HFFc6 (cell line): ENCODE results near the gene ANKRD55. TPM values are rescaled to one million over a fixed set of nuclear protein-coding genes. Genes with fewer than 3 reads are reported as not detected.

Source experiments
- DNase-seq: peaks from one replicate; pipeline ENCODE4 v3.0.0-alpha.2; 2018
- H3K27ac Mint-ChIP-seq: 2 replicates; pipeline ENCODE4 v1.8.0; 2020; ENCODE audit warnings: mild to moderate bottlenecking, mixed read lengths
- H3K27me3 Mint-ChIP-seq: 2 replicates; pipeline ENCODE4 v1.8.0; 2021; ENCODE audit warnings: mild to moderate bottlenecking, moderate library complexity, mixed read lengths; ENCODE audit not compliant: insufficient read depth
- H3K36me3 Mint-ChIP-seq: 2 replicates; pipeline ENCODE4 v1.8.0; 2021; ENCODE audit warnings: low read depth, mixed read lengths
- H3K4me1 Mint-ChIP-seq: 2 replicates; pipeline ENCODE4 v1.8.0; 2020; ENCODE audit warnings: low read depth, mixed read lengths
- H3K4me3 Mint-ChIP-seq: 2 replicates; pipeline ENCODE4 v1.8.0; 2020; ENCODE audit warnings: mild to moderate bottlenecking, moderate library complexity, mixed read lengths
- H3K9me3 Mint-ChIP-seq: 2 replicates; pipeline ENCODE4 v1.8.0; 2020; ENCODE audit warnings: mild to moderate bottlenecking, mixed read lengths
- total RNA-seq, 6 experiments: library from RNA; stranded (reverse); fragmentation: NEBNext Ultra II Directional; extraction: Animal tissue kit (Norgen Biotek cat#: 25700); gene quantifications; 2 replicates in 1 of 6; 3 replicates in 5 of 6; pipeline ENCODE4 v1.2.3, GENCODE V29; 2021
- TF ChIP-seq, protein P1 (sequence below): fragments of 200-600 bp; sonication (generic); IDR thresholded peaks from 2 replicates; pipeline ENCODE4 v1.5.0; 2021; ENCODE audit warnings: antibody characterized with exemption, mild to moderate bottlenecking

Gene ANKRD55
- total RNA-seq, 6 experiments from 2014 or later, result not detected

DNA sequence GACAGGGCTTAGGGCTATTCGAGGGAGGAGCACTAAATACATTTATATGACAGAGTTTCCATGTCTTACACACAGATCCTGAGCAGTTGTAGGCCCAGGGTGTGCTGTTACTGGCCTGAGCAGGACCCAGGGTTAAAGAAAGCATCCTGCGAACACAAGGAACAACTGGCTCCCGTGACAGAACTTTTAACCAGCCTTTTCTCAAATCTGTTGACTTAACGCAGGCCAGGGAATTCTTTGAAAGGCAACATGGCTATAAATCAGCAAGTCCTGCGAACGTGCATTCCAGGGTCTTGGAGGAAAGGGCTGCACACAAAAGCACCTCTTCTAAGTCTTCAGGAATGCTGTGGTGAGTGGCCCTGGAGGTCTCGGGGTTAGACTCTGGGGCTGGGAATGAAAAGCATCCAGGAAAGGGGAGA lies 45.2 kb upstream of the ANKRD55 start:
- Mint-ChIP-seq H3K4me1 (no peaks in the 10 kb centered on the region), H3K27me3 (peaks cover 2% of the 10 kb centered on the region; the same call in 1 of the 2 replicates), H3K4me3 (peak overlapping the region; percentile 58), H3K36me3 (no peaks in the 10 kb centered on the region), H3K27ac (peak overlapping the region; percentile 70), H3K9me3 (no peaks in the 10 kb centered on the region)
- TF ChIP-seq, protein P1, sequence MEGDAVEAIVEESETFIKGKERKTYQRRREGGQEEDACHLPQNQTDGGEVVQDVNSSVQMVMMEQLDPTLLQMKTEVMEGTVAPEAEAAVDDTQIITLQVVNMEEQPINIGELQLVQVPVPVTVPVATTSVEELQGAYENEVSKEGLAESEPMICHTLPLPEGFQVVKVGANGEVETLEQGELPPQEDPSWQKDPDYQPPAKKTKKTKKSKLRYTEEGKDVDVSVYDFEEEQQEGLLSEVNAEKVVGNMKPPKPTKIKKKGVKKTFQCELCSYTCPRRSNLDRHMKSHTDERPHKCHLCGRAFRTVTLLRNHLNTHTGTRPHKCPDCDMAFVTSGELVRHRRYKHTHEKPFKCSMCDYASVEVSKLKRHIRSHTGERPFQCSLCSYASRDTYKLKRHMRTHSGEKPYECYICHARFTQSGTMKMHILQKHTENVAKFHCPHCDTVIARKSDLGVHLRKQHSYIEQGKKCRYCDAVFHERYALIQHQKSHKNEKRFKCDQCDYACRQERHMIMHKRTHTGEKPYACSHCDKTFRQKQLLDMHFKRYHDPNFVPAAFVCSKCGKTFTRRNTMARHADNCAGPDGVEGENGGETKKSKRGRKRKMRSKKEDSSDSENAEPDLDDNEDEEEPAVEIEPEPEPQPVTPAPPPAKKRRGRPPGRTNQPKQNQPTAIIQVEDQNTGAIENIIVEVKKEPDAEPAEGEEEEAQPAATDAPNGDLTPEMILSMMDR, result no peak
- DNase-seq, result peak; percentile 72

DNA sequence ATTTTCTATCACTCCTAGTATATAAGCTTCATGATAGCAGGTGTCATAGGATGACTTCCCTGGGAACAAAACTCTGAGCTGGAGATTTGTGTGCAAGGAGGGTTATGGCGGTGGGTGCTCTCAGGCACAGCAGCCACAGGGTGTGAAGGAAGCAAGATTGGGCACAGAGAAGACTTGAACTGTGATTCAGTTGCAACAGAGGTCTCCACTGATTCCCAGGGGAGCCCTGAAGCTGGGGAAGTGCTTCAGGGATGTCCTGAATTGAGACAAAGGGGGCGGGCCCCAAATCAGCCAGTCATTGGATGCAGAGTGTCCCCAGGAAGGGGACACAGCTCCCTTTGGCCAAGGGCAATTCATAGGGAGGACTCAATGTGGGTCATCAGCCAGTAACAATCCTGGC lies 44.4 kb upstream of the ANKRD55 start:
- Mint-ChIP-seq H3K27me3 (peaks cover 2% of the 10 kb centered on the region; the same call in 1 of the 2 replicates), H3K36me3 (no peaks in the 10 kb centered on the region), H3K4me3 (no peak overlapping the region; the same call in 1 of the 2 replicates), H3K9me3 (no peaks in the 10 kb centered on the region), H3K4me1 (no peaks in the 10 kb centered on the region), H3K27ac (peak overlapping the region; percentile 70)
- TF ChIP-seq, protein P1, result no peak
- DNase-seq, result no peak

DNA sequence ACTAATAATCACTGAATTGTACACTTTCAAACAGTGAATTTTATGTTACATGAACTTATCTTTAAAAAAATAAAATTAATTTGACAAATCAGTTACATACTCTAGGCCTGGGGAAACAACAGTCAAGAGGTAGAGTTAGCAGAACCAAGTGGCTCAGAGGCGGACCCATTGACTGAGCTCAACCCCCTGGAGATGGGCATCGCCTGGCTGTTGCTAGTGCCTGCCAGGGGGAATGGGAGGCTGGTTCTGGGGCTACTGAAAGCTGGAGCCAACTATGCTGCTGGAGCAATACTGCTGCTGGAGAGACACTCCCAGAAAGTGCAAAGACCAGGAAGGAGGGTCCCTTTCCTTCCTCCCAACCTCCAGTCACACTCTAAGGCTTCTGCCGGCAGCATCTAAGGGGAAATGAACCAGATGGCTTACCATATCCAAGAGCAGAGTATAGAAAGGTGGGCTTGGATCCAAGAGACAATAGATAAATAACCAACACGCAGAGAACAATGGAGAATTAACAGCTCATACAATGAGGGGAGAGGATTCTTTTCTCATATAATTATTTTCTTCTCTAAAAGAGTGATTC lies 40.3 kb upstream of the ANKRD55 start:
- DNase-seq, result no peak
- H3K36me3 Mint-ChIP-seq, result no peaks in the 10 kb centered on the region
- H3K4me3 Mint-ChIP-seq, result no peak overlapping the region
- H3K9me3 Mint-ChIP-seq, result no peaks in the 10 kb centered on the region
- H3K4me1 Mint-ChIP-seq, result peaks cover 27% of the 10 kb centered on the region
- peaks cover 4% of the 10 kb centered on the region; the same call in 1 of the 2 replicates for H3K27me3 Mint-ChIP-seq
- TF ChIP-seq, protein P1, result no peak
- H3K27ac Mint-ChIP-seq, result no peak overlapping the region

DNA sequence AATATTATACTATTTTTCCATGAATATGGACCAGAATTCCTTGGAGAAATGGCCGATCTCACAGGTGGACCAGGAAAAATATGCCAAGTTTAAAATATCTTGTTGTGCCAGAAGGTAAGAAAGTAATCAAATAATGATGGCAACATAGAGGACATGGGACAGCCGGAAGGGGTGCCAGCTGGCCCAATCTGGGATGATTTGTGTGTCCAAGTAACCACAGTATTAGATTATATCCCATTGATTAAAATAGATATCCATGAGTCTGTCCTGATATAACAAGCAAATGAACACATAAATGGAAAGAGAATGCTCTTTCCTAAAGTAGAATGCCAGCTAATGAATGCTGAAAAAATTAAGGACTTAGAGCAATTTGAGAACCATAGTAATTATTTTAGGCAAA lies 39.6 kb upstream of the ANKRD55 start:
- Mint-ChIP-seq H3K4me1 (peaks cover 27% of the 10 kb centered on the region), H3K27ac (no peak overlapping the region), H3K36me3 (no peaks in the 10 kb centered on the region), H3K4me3 (no peak overlapping the region), H3K9me3 (no peaks in the 10 kb centered on the region), H3K27me3 (peaks cover 4% of the 10 kb centered on the region; the same call in 1 of the 2 replicates)
- TF ChIP-seq, protein P1, result no peak
- DNase-seq, result no peak

DNA sequence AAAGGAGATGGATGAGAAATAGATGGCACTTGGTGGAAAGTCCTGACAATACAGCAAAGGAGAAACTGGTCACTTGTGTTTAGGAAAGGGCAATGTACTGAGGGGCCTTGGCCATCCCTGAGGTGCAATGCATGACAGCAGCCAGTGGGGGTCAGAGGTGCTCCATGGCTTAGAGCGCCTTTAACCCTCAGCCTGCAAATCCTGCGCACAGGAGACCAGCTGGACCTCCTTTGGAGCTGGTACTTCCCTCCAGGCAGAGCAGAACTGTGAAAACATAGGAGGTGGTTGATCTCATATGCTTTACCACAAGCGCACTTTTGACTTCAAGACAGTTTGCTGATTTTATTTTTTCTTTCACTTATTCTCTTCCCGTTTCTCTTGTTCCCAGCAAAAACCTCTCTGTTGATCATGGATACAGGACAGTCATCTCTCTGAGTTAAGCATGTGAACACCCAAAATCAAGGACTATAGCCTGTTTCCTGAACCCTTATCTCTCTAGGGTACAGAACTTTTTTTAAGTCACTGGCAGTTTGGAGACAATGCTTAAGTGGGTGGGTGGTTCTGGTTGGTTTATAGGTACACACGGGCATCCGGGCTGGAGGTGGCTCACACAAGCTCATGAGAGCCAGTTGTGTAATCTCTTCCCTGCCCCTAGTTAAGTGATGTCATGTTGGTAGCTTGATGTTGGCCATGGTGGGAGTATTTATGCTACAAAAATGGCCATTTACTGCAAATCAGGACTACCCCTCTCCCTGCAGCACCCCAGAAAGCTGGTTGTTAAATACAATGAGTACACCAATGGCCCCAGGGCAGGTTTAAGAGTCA lies 37.6 kb upstream of the ANKRD55 start:
- peak overlapping the region; percentile 6; the same call in 1 of the 2 replicates for H3K27ac Mint-ChIP-seq
- no peak overlapping the region for H3K4me3 Mint-ChIP-seq
- TF ChIP-seq, protein P1, result peak; percentile 97
- no peaks in the 10 kb centered on the region for H3K36me3 Mint-ChIP-seq
- H3K9me3 Mint-ChIP-seq, result no peaks in the 10 kb centered on the region
- peaks cover 4% of the 10 kb centered on the region; the same call in 1 of the 2 replicates for H3K27me3 Mint-ChIP-seq
- peak; percentile 70 for DNase-seq
- H3K4me1 Mint-ChIP-seq, result peaks cover 27% of the 10 kb centered on the region
